ENCODE results near the gene MGAT3. TPM values are rescaled to one million over a fixed set of nuclear protein-coding genes. Genes with fewer than 3 reads are reported as not detected.
A peak's percentile ranks its signal among the peaks of the same experiment; 100 is the strongest.

Gene MGAT3
- total RNA-seq, 1 donor from 2014 or later = 0.53 TPM

GRCh38 chr22:39426380-39427043, 30.3 kb upstream of the MGAT3 start:
- TF ChIP-seq CTCF (IDR thresholded peaks at IDR 0.05; ENCODE audit: insufficient read depth, low read length, severe bottlenecking) = no peak
- Histone ChIP-seq H3K4me3 (ENCODE audit: low read depth, low read length) (no peak overlapping the region), H3K27me3 (ENCODE audit: control insufficient read depth, insufficient read depth, low read length) (no peaks in the 10 kb centered on the region), H3K36me3 (ENCODE audit: control insufficient read depth, insufficient read depth, low read length) (peaks cover 17% of the 10 kb centered on the region)
- FAIRE-seq (no peak), DNase-seq (ENCODE audit: low read depth) (no peak)

GRCh38 chr22:39427751-39428596, 28.8 kb upstream of the MGAT3 start:
- Histone ChIP-seq H3K4me3 (ENCODE audit: low read depth, low read length) (no peak overlapping the region), H3K27me3 (ENCODE audit: control insufficient read depth, insufficient read depth, low read length) (no peaks in the 10 kb centered on the region), H3K36me3 (ENCODE audit: control insufficient read depth, insufficient read depth, low read length) (peaks cover 19% of the 10 kb centered on the region)
- FAIRE-seq = peak; percentile 79
- no peak for TF ChIP-seq CTCF (IDR thresholded peaks at IDR 0.05; ENCODE audit: insufficient read depth, low read length, severe bottlenecking)
- no peak for DNase-seq (ENCODE audit: low read depth)

GRCh38 chr22:39428597-39429071, 28.2 kb upstream of the MGAT3 start:
- H3K36me3 ChIP-seq (ENCODE audit: control insufficient read depth, insufficient read depth, low read length) = peaks cover 19% of the 10 kb centered on the region
- H3K27me3 ChIP-seq (ENCODE audit: control insufficient read depth, insufficient read depth, low read length) = no peaks in the 10 kb centered on the region
- DNase-seq (ENCODE audit: low read depth) (no peak), FAIRE-seq (no peak)
- no peak for TF ChIP-seq CTCF (IDR thresholded peaks at IDR 0.05; ENCODE audit: insufficient read depth, low read length, severe bottlenecking)
- H3K4me3 ChIP-seq (ENCODE audit: low read depth, low read length) = no peak overlapping the region

- TF ChIP-seq CTCF (IDR thresholded peaks at IDR 0.05; ENCODE audit: insufficient read depth, low read length, severe bottlenecking) = no peak
- Histone ChIP-seq H3K36me3 (ENCODE audit: control insufficient read depth, insufficient read depth, low read length) (peaks cover 19% of the 10 kb centered on the region), H3K4me3 (ENCODE audit: low read depth, low read length) (no peak overlapping the region), H3K27me3 (ENCODE audit: control insufficient read depth, insufficient read depth, low read length) (no peaks in the 10 kb centered on the region)
- FAIRE-seq = no peak
- DNase-seq (ENCODE audit: low read depth) = no peak
These were observed 27.6 kb upstream of the MGAT3 start for GRCh38 chr22:39429186-39429585.

- DNase-seq (ENCODE audit: low read depth) (no peak), FAIRE-seq (no peak)
- Histone ChIP-seq H3K4me3 (ENCODE audit: low read depth, low read length) (no peak overlapping the region), H3K36me3 (ENCODE audit: control insufficient read depth, insufficient read depth, low read length) (peaks cover 17% of the 10 kb centered on the region), H3K27me3 (ENCODE audit: control insufficient read depth, insufficient read depth, low read length) (no peaks in the 10 kb centered on the region)
- TF ChIP-seq CTCF (IDR thresholded peaks at IDR 0.05; ENCODE audit: insufficient read depth, low read length, severe bottlenecking) = no peak
These were observed 26.8 kb upstream of the MGAT3 start for GRCh38 chr22:39429916-39430575.

All from bronchial epithelial cell (primary cell).